K562 (cell line): ENCODE measurements around the gene SGSM2.

ENCODE experiments used
- HNRNPK ChIP-seq: fragments of 200-400 bp; formaldehyde crosslinking; IDR thresholded peaks from one replicate; pipeline ENCODE4 v1.6.1; 2018; ENCODE audit warnings: mild to moderate bottlenecking, low read depth, low read length; ENCODE audit not compliant: poor library complexity, severe bottlenecking
- POLR2AphosphoS5 ChIP-seq: IDR thresholded peaks from 2 replicates; pipeline ENCODE4 v1.6.1; 2011; ENCODE audit warnings: mild to moderate bottlenecking, low read depth, low read length, moderate library complexity; ENCODE audit not compliant: control insufficient read depth, insufficient read depth
- ZBTB1 ChIP-seq: sonication (generic); formaldehyde crosslinking; IDR thresholded peaks from 2 replicates; pipeline ENCODE4 v1.8.1; 2023; ENCODE audit warnings: missing genetic modification reagents, low read depth, mild to moderate bottlenecking, borderline replicate concordance
- ZNF76 ChIP-seq: fragments of 250-450 bp; sonication (Bioruptor Pico); IDR thresholded peaks from 2 replicates; pipeline ENCODE4 v1.4.0; 2020; ENCODE audit warnings: mild to moderate bottlenecking, moderate library complexity, borderline replicate concordance
- TF ChIP-seq, protein P1 (sequence below), 2 experiments: fragments of 450-650 bp; IDR thresholded peaks; 2 replicates each; pipeline ENCODE4 v1.6.1; 2016; ENCODE audit warnings: mild to moderate bottlenecking in 2 of 2, borderline replicate concordance in 1 of 2, low read depth in 1 of 2, moderate library complexity in 1 of 2

- TF ChIP-seq, protein P1, sequence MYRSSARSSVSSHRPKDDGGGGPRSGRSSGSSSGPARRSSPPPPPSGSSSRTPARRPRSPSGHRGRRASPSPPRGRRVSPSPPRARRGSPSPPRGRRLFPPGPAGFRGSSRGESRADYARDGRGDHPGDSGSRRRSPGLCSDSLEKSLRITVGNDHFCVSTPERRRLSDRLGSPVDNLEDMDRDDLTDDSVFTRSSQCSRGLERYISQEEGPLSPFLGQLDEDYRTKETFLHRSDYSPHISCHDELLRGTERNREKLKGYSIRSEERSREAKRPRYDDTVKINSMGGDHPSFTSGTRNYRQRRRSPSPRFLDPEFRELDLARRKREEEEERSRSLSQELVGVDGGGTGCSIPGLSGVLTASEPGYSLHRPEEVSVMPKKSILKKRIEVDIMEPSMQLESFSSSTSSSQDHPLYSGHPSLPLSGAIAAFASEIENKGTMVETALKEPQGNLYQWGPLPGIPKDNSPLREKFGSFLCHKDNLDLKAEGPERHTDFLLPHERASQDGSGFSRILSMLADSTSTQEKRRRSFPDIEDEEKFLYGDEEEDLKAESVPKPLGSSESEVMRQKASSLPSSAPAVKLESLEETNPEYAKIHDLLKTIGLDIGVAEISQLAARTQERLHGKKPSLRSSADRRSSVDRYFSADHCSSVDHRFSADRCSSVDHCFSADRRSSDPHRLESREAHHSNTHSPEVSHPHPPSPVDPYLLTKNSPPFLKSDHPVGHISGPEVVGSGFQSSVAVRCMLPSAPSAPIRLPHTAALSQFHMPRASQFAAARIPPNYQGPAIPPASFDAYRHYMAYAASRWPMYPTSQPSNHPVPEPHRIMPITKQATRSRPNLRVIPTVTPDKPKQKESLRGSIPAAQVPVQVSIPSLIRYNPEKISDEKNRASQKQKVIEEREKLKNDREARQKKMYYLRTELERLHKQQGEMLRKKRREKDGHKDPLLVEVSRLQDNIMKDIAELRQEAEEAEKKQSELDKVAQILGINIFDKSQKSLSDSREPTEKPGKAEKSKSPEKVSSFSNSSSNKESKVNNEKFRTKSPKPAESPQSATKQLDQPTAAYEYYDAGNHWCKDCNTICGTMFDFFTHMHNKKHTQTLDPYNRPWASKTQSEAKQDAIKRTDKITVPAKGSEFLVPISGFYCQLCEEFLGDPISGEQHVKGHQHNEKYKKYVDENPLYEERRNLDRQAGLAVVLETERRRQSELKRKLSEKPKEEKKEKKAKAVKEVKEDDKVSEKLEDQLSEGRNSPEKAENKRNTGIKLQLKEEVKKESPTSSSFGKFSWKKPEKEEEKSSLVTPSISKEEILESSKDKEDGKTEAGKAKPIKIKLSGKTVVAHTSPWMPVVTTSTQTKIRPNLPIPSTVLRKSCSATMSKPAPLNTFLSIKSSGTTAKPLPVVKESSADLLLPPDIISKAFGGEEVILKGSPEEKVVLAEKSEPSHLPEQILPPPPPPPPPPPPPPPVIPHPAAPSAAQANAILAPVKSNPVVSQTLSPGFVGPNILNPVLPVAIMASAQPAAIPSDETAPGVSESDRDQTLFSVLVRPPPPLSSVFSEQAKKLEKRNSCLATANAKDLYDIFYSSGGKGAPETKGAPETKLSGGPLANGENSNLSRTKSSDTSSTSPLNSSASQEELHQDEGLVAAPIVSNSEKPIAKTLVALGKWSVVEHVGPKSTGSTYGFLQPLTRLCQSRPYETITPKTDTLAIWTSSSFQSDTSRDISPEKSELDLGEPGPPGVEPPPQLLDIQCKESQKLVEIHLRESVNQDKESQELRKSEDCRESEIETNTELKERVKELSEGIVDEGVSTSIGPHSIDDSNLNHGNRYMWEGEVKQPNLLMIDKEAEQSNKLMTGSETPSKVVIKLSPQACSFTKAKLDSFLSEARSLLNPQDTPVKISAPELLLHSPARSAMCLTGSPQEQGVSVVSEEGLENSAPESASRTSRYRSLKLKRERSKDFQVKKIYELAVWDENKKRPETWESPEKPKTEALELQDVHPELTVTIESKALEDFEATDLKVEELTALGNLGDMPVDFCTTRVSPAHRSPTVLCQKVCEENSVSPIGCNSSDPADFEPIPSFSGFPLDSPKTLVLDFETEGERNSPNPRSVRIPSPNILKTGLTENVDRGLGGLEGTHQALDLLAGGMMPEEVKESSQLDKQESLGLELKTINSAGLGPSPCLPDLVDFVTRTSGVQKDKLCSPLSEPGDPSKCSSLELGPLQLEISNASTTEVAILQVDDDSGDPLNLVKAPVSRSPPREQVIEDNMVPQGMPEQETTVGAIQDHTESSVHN (IDR thresholded peaks at IDR 0.05; ENCODE audit: borderline replicate concordance in 1 of 2, low read depth in 1 of 2), result no peak
- TF ChIP-seq ZBTB1 (CRISPR knock-in tag) (no peak), POLR2AphosphoS5 (no peak), HNRNPK (no peak), ZNF76 (CRISPR knock-in tag) (no peak)
Observed at GRCh38 chr17:2387086-2388019, 50.1 kb downstream of the SGSM2 start.
